Measurements from ENCODE around the gene MARCHF3. TPM values are rescaled to one million over a fixed set of nuclear protein-coding genes. Genes with fewer than 3 reads are reported as not detected.

Gene MARCHF3
- total RNA-seq, 1 experiment from 2014 or later, result 0.61 TPM

- no TSS peak for BruUV-seq (replicated peaks)
- TF ChIP-seq, protein P1, sequence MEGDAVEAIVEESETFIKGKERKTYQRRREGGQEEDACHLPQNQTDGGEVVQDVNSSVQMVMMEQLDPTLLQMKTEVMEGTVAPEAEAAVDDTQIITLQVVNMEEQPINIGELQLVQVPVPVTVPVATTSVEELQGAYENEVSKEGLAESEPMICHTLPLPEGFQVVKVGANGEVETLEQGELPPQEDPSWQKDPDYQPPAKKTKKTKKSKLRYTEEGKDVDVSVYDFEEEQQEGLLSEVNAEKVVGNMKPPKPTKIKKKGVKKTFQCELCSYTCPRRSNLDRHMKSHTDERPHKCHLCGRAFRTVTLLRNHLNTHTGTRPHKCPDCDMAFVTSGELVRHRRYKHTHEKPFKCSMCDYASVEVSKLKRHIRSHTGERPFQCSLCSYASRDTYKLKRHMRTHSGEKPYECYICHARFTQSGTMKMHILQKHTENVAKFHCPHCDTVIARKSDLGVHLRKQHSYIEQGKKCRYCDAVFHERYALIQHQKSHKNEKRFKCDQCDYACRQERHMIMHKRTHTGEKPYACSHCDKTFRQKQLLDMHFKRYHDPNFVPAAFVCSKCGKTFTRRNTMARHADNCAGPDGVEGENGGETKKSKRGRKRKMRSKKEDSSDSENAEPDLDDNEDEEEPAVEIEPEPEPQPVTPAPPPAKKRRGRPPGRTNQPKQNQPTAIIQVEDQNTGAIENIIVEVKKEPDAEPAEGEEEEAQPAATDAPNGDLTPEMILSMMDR (IDR thresholded peaks at IDR 0.05; ENCODE audit: insufficient read depth in 1 of 2, low read depth in 1 of 2, low read length in 1 of 2, severe bottlenecking in 1 of 2, unreplicated experiment in 1 of 2), result no peak
- H3K4me3 Mint-ChIP-seq (ENCODE audit: unreplicated experiment), result no peak overlapping the region
- Histone ChIP-seq H3K4me1 (no peaks in the 10 kb centered on the region), H3K4me3 (ENCODE audit: low read depth, low read length) (no peak overlapping the region), H3K27me3 (replicated peaks; ENCODE audit: control insufficient read depth, insufficient read depth, low read length) (no peaks in the 10 kb centered on the region), H3K36me3 (ENCODE audit: control insufficient read depth, insufficient read depth, low read length) (no peaks in the 10 kb centered on the region), H3K9me3 (no peaks in the 10 kb centered on the region; the same call in 1 of the 2 replicates)
- no peaks in the 10 kb centered on the region for H3K9me3 Mint-ChIP-seq (ENCODE audit: unreplicated experiment)
- ChIA-PET POLR2A (no interaction called here), CTCF (no interaction called here)
- intact Hi-C loops (cut with micrococcal nuclease; ENCODE audit: unreplicated experiment), result no loop called here
- H3K36me3 Mint-ChIP-seq (ENCODE audit: insufficient read depth, unreplicated experiment), result no peaks in the 10 kb centered on the region
- no peaks in the 10 kb centered on the region for H3K4me1 Mint-ChIP-seq (ENCODE audit: low read depth, unreplicated experiment)
- DNase-seq, result no peak
- peaks cover 3% of the 10 kb centered on the region for H3K27me3 Mint-ChIP-seq (ENCODE audit: insufficient read depth, unreplicated experiment)
- no peak overlapping the region for H3K27ac Mint-ChIP-seq (ENCODE audit: unreplicated experiment)
Observed at GRCh38 chr5:127014573-127014972, 15.8 kb downstream of the MARCHF3 start.

- no peaks in the 10 kb centered on the region for H3K36me3 ChIP-seq (ENCODE audit: control insufficient read depth, insufficient read depth, low read length)
- Mint-ChIP-seq H3K4me1 (ENCODE audit: low read depth, unreplicated experiment) (no peaks in the 10 kb centered on the region), H3K27me3 (ENCODE audit: insufficient read depth, unreplicated experiment) (peaks cover 3% of the 10 kb centered on the region), H3K36me3 (ENCODE audit: insufficient read depth, unreplicated experiment) (no peaks in the 10 kb centered on the region), H3K4me3 (ENCODE audit: unreplicated experiment) (no peak overlapping the region), H3K27ac (ENCODE audit: unreplicated experiment) (no peak overlapping the region), H3K9me3 (ENCODE audit: unreplicated experiment) (no peaks in the 10 kb centered on the region)
- no peaks in the 10 kb centered on the region; the same call in 1 of the 2 replicates for H3K9me3 ChIP-seq
- TF ChIP-seq, protein P1 (IDR thresholded peaks at IDR 0.05; ENCODE audit: insufficient read depth in 1 of 2, low read depth in 1 of 2, low read length in 1 of 2, severe bottlenecking in 1 of 2, unreplicated experiment in 1 of 2), result no peak
- H3K4me3 ChIP-seq (ENCODE audit: low read depth, low read length), result no peak overlapping the region
- ChIA-PET POLR2A (no interaction called here), CTCF (no interaction called here)
- H3K27me3 ChIP-seq (replicated peaks; ENCODE audit: control insufficient read depth, insufficient read depth, low read length), result no peaks in the 10 kb centered on the region
- DNase-seq, result no peak
- no peaks in the 10 kb centered on the region for H3K4me1 ChIP-seq
- BruUV-seq (replicated peaks), result no TSS peak
- intact Hi-C loops (cut with micrococcal nuclease; ENCODE audit: unreplicated experiment), result no loop called here
Observed at GRCh38 chr5:127013407-127013806, 17.0 kb downstream of the MARCHF3 start.

GRCh38 chr5:127012916-127013315, 17.4 kb downstream of the MARCHF3 start:
- CTCF ChIA-PET, result no interaction called here
- Mint-ChIP-seq H3K27me3 (ENCODE audit: insufficient read depth, unreplicated experiment) (peaks cover 3% of the 10 kb centered on the region), H3K4me3 (ENCODE audit: unreplicated experiment) (no peak overlapping the region), H3K27ac (ENCODE audit: unreplicated experiment) (no peak overlapping the region), H3K4me1 (ENCODE audit: low read depth, unreplicated experiment) (no peaks in the 10 kb centered on the region), H3K36me3 (ENCODE audit: insufficient read depth, unreplicated experiment) (no peaks in the 10 kb centered on the region), H3K9me3 (ENCODE audit: unreplicated experiment) (no peaks in the 10 kb centered on the region)
- no TSS peak for BruUV-seq (replicated peaks)
- Histone ChIP-seq H3K9me3 (no peaks in the 10 kb centered on the region; the same call in 1 of the 2 replicates), H3K27me3 (replicated peaks; ENCODE audit: control insufficient read depth, insufficient read depth, low read length) (no peaks in the 10 kb centered on the region), H3K36me3 (ENCODE audit: control insufficient read depth, insufficient read depth, low read length) (no peaks in the 10 kb centered on the region), H3K4me1 (no peaks in the 10 kb centered on the region), H3K4me3 (ENCODE audit: low read depth, low read length) (no peak overlapping the region)
- no peak for DNase-seq
- POLR2A ChIA-PET, result no interaction called here
- intact Hi-C loops (cut with micrococcal nuclease; ENCODE audit: unreplicated experiment), result no loop called here
- TF ChIP-seq, protein P1 (IDR thresholded peaks at IDR 0.05; ENCODE audit: insufficient read depth in 1 of 2, low read depth in 1 of 2, low read length in 1 of 2, severe bottlenecking in 1 of 2, unreplicated experiment in 1 of 2), result no peak
